Measurements from ENCODE around the gene CSTF2T. TPM values are rescaled to one million over a fixed set of nuclear protein-coding genes. Genes with fewer than 3 reads are reported as not detected.
"Not testable (repeated sequence)": the region's sequence is repeated elsewhere in the genome, so short reads cannot be mapped to it uniquely, and the experiment has no call there.

The CSTF2T gene
- total RNA-seq, 1 donor, result 29.1 TPM

DNA sequence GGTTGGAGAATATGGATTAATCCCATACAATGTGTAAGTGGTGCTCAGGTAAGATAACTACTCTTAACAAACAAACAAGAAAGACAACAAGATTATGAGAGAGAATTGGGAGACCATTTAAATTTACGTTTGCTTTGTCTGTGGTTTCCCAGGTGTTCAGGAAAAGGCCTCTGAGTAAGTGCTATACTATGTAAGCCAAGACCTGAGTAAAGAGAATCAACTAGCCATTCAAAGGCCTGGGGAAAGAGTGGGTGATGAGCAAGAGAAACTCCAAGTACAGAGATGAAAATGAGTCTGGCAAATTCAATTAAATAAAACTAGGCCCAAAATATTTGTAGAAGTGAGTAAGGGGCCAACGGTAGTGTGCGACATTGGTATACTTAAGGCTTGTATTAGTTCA lies 9.9 kb downstream of the CSTF2T start:
- no peak for DNase-seq (ENCODE audit: low read depth)
- H3K4me3 ChIP-seq (ENCODE audit: low read depth, low read length), result no peak overlapping the region
- TF ChIP-seq, protein P1, sequence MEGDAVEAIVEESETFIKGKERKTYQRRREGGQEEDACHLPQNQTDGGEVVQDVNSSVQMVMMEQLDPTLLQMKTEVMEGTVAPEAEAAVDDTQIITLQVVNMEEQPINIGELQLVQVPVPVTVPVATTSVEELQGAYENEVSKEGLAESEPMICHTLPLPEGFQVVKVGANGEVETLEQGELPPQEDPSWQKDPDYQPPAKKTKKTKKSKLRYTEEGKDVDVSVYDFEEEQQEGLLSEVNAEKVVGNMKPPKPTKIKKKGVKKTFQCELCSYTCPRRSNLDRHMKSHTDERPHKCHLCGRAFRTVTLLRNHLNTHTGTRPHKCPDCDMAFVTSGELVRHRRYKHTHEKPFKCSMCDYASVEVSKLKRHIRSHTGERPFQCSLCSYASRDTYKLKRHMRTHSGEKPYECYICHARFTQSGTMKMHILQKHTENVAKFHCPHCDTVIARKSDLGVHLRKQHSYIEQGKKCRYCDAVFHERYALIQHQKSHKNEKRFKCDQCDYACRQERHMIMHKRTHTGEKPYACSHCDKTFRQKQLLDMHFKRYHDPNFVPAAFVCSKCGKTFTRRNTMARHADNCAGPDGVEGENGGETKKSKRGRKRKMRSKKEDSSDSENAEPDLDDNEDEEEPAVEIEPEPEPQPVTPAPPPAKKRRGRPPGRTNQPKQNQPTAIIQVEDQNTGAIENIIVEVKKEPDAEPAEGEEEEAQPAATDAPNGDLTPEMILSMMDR (IDR thresholded peaks at IDR 0.05; ENCODE audit: insufficient read depth, low read length), result no peak

DNA sequence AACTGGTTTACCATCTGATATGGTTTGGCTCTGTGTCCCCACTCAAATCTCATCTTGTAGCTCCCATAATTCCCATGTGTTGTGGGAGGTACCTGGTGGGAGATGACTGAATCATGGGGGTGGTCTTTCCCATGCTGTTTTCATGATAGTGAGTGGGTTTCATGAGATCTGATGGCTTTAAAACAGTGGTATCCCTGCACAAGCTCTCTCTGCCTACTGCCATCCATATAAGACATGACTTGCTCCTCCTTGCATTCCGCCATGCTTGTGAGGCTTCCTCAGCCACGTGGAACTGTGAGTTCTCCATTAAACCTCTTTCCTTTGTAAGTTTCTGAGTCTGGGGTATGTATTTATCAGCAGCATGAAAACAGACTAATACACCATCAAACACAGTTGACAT lies 10.6 kb downstream of the CSTF2T start:
- not testable (repeated sequence) for DNase-seq (ENCODE audit: low read depth); H3K4me3 ChIP-seq (ENCODE audit: low read depth, low read length)

DNA sequence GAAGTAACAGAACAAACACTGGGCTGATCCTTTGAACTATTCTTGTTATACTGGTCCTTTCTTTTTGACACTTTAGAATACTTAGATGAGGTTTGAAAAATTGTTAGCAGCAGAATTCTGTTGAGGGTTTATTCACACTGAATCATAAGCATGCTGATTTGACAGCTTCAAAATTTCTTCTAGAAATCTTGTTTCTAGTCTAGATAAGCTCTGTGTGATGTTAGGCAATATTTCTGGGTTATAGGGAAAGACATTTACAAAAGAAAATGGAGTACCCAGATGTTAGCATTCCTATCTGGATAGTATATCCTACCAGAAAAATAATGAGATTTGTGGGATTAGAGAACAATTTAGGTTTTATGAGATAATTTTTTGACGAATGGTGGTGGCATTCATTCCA lies 12.1 kb downstream of the CSTF2T start:
- TF ChIP-seq, protein P1 (IDR thresholded peaks at IDR 0.05; ENCODE audit: insufficient read depth, low read length), result no peak
- no peak for DNase-seq (ENCODE audit: low read depth)
- H3K4me3 ChIP-seq (ENCODE audit: low read depth, low read length), result no peak overlapping the region

DNA sequence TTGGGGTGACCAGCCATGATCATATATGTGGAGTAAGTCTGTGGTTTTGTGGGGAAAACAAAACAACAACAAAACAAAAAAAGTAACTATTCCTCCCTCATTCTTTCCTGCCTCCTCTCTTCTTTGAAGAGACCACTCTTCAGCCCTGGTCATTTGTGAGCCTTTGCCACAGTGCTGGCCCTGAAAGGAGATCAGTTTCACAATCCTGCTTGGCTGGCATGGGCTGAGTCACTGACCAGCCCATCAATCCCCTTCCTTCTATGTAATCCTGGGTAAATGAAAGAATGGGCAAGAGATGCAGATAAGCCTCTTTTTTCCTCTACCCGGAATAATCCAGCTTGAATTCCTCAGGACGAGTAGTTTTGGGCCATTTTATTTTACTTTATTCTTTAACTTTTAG lies 13.6 kb downstream of the CSTF2T start:
- H3K4me3 ChIP-seq (ENCODE audit: low read depth, low read length), result no peak overlapping the region
- TF ChIP-seq, protein P1 (IDR thresholded peaks at IDR 0.05; ENCODE audit: insufficient read depth, low read length), result no peak
- no peak for DNase-seq (ENCODE audit: low read depth)

DNA sequence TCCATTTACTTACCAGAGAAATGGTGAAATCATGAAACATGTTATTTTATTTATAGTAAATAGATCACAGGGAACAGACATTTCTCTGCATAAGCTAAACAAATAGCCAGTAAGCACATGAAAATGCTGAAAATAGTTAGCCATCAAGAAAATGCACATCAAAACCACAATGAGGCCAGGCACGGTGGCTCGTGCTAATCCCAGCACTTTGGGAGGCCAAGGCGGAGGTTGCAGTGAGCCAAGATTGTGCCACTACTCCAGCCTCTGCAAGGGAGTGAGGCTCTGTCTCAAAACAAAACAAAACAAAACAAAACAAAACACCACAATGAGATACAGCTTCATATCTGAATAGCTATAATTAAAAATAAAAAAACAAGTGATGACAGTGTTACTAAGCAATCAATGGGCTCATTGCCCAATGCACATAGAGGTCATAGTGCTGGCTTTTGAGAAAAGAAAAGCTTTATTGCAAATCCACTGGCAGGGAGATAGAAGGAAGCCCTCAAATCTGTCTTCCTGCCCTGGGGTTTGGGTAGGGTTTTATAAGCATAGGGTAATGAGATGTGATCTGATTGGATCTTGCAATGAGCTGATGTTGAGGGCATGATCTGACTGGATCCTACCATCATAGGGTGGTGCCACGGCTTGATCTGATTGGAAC lies 16.2 kb downstream of the CSTF2T start:
- TF ChIP-seq, protein P1 (IDR thresholded peaks at IDR 0.05; ENCODE audit: insufficient read depth, low read length), result no peak

DNA sequence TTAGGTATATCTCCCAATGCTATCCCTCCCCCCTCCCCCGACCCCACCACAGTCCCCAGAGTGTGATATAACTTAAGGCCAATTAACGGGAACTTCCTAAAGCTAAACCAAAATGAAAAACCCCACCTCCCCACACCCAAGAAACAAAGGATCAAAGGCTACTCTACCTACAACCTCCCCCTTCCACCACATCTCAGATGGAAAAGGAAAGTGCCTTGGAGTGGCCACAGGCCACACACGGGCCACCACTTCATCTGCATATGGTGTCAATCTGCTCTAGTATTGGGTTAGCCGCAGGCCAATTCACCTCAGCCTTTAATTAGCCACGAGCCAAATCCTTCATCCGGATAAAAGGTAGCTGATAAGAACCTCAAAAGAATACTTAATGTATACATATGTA lies 19.6 kb downstream of the CSTF2T start:
- DNase-seq (ENCODE audit: low read depth), result no peak
- TF ChIP-seq, protein P1 (IDR thresholded peaks at IDR 0.05; ENCODE audit: insufficient read depth, low read length), result no peak
- H3K4me3 ChIP-seq (ENCODE audit: low read depth, low read length), result no peak overlapping the region

More for the DNA sequence above, 16.2 kb downstream of the CSTF2T start:
- no peak overlapping the region for H3K4me3 ChIP-seq (ENCODE audit: low read depth, low read length)
- DNase-seq (ENCODE audit: low read depth), result peak; percentile 71

DNA sequence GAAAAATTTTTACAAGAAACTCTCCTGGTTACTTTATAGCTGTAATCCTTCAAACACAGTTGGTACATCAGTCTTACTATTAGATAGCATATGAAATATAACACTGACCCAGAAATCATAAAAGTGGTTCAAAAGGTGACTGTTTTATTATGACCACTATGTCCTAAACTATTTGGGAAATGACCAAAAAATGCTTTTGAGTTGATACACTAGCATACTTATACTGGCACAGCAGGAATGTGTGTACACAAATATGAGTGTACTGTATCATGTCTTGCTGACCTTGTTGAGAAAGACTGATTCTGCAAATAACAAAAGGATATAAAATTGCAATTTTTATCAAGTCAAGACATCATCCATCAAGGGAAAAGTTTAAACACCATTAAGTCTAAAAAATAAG lies 24.3 kb downstream of the CSTF2T start:
- H3K4me3 ChIP-seq (ENCODE audit: low read depth, low read length), result no peak overlapping the region
- TF ChIP-seq, protein P1 (IDR thresholded peaks at IDR 0.05; ENCODE audit: insufficient read depth, low read length), result no peak

More for the DNA sequence above, 24.3 kb downstream of the CSTF2T start:
- no peak for DNase-seq (ENCODE audit: low read depth)
